CD4-positive, CD25-positive, alpha-beta regulatory T cell (primary cell): Measurements from ENCODE around the gene DCAF5. TPM values are rescaled to one million over a fixed set of nuclear protein-coding genes. Genes with fewer than 3 reads are reported as not detected.
"Not testable (repeated sequence)": the region's sequence is repeated elsewhere in the genome, so short reads cannot be mapped to it uniquely, and the experiment has no call there.

Source experiments
- ATAC-seq, 2 donors: fragments of 150-1000 bp; cut with Tn5 transposase; one replicate each; pipeline ENCODE4 v1.10.0; 2021; ENCODE audit warnings: low read depth in 2 of 2, moderate number of reproducible peaks in 2 of 2, moderate library complexity in 1 of 2
- DNase-seq, 3 donors: peaks; one replicate each; pipeline versions ENCODE4 v3.0.0 to v3.0.0-alpha.2; 2012 to 2022; ENCODE audit warnings: mixed read lengths in 1 of 3
- H3K27ac ChIP-seq: one replicate; pipeline ENCODE4 v1.7.0; 2013; ENCODE audit warnings: mild to moderate bottlenecking, low read length; ENCODE audit not compliant: insufficient read depth, poor library complexity, severe bottlenecking
- H3K27me3 ChIP-seq: one replicate; pipeline ENCODE4 v1.7.0; 2013; ENCODE audit warnings: low read length; ENCODE audit not compliant: control insufficient read depth, insufficient read depth
- H3K36me3 ChIP-seq: one replicate; pipeline ENCODE4 v1.7.0; 2013; ENCODE audit warnings: mild to moderate bottlenecking, low read length, moderate library complexity; ENCODE audit not compliant: control insufficient read depth, insufficient read depth
- H3K4me1 ChIP-seq: 2 replicates; pipeline ENCODE4 v1.7.0; 2013; ENCODE audit warnings: mild to moderate bottlenecking, low read length; ENCODE audit not compliant: insufficient read depth, control insufficient read depth, poor library complexity, severe bottlenecking
- H3K4me3 ChIP-seq: one replicate; pipeline ENCODE4 v1.7.0; 2013; ENCODE audit warnings: low read depth, mild to moderate bottlenecking, low read length, moderate library complexity
- H3K9me3 ChIP-seq, 2 experiments: 1 replicate in 1 of 2; 2 replicates in 1 of 2; pipeline ENCODE4 v1.7.0; 2013; ENCODE audit warnings: low read length in 2 of 2, mild to moderate bottlenecking in 1 of 2, moderate library complexity in 1 of 2; ENCODE audit not compliant: control insufficient read depth in 2 of 2
- H3K27ac Mint-ChIP-seq, 3 donors: one replicate each; pipeline ENCODE4 v1.8.0; 2020 to 2022; ENCODE audit warnings: mild to moderate bottlenecking in 3 of 3, mixed read lengths in 3 of 3, moderate library complexity in 2 of 3
- H3K27me3 Mint-ChIP-seq: one replicate; pipeline ENCODE4 v1.8.0; 2022; ENCODE audit warnings: mild to moderate bottlenecking, mixed read lengths
- H3K36me3 Mint-ChIP-seq: one replicate; pipeline ENCODE4 v1.8.0; 2020; ENCODE audit warnings: mixed read lengths
- H3K4me1 Mint-ChIP-seq, 4 donors: one replicate each; pipeline ENCODE4 v1.8.0; 2020 to 2022; ENCODE audit warnings: mixed read lengths in 4 of 4, mild to moderate bottlenecking in 1 of 4
- H3K4me3 Mint-ChIP-seq, 4 donors: one replicate each; pipeline ENCODE4 v1.8.0; 2020 to 2022; ENCODE audit warnings: mild to moderate bottlenecking in 4 of 4, mixed read lengths in 4 of 4, moderate library complexity in 3 of 4
- H3K9me3 Mint-ChIP-seq, 7 donors: one replicate each; pipeline ENCODE4 v1.8.0; 2020 to 2022; ENCODE audit warnings: mixed read lengths in 7 of 7, mild to moderate bottlenecking in 3 of 7, moderate library complexity in 2 of 7
- polyA plus RNA-seq, 4 donors: library from polyadenylated mRNA; unstranded; fragments of 300-500 nt; fragmentation: Illumina TruSeq; gene quantifications; one replicate each; pipeline ENCODE4 v1.2.3, GENCODE V29; 2021
- total RNA-seq: library from RNA; stranded (reverse); gene quantifications from one replicate; pipeline ENCODE4 v1.2.3, GENCODE V29; 2022

Gene DCAF5
- total and polyA plus RNA-seq, 5 donors from 2014 or later: 43.9 to 56.9 (median 53.5) TPM

GRCh38 chr14:69181491-69181890 lies 28.6 kb upstream of the DCAF5 start:
- H3K9me3 ChIP-seq: no peaks in the 10 kb centered on the region
- H3K4me3 Mint-ChIP-seq: no peak overlapping the region

GRCh38 chr14:69175130-69175529 lies 22.2 kb upstream of the DCAF5 start:
- no peaks in the 10 kb centered on the region for H3K36me3 Mint-ChIP-seq
- H3K27ac Mint-ChIP-seq: no peak overlapping the region
- Histone ChIP-seq H3K4me1 (no peaks in the 10 kb centered on the region), H3K27ac (no peak overlapping the region), H3K27me3 (peaks cover 4% of the 10 kb centered on the region), H3K36me3 (no peaks in the 10 kb centered on the region), H3K9me3 (no peaks in the 10 kb centered on the region), H3K4me3 (no peak overlapping the region)
- ATAC-seq (no peak), DNase-seq (no peak)
- H3K9me3 Mint-ChIP-seq: peaks cover 0 to 2% (median 0%) of the 10 kb centered on the region in 7 donors
- no peaks in the 10 kb centered on the region for H3K4me1 Mint-ChIP-seq
- H3K4me3 Mint-ChIP-seq: no peak overlapping the region
- H3K27me3 Mint-ChIP-seq: peaks cover 27% of the 10 kb centered on the region

More at GRCh38 chr14:69181491-69181890, 28.6 kb upstream of the DCAF5 start:
- H3K4me1 Mint-ChIP-seq: no peaks in the 10 kb centered on the region
- no peak overlapping the region for H3K4me3 ChIP-seq
- H3K27me3 ChIP-seq: no peaks in the 10 kb centered on the region
- peaks cover 0 to 1% (median 0%) of the 10 kb centered on the region in 7 donors for H3K9me3 Mint-ChIP-seq
- peaks cover 36% of the 10 kb centered on the region for H3K27me3 Mint-ChIP-seq
- DNase-seq (no peak), ATAC-seq (no peak)
- H3K36me3 ChIP-seq: no peaks in the 10 kb centered on the region
- H3K27ac Mint-ChIP-seq: no peak overlapping the region
- no peak overlapping the region for H3K27ac ChIP-seq
- no peaks in the 10 kb centered on the region for H3K4me1 ChIP-seq
- H3K36me3 Mint-ChIP-seq: no peaks in the 10 kb centered on the region

- Histone ChIP-seq H3K27me3 (peaks cover 4% of the 10 kb centered on the region), H3K27ac (no peak overlapping the region), H3K36me3 (no peaks in the 10 kb centered on the region), H3K9me3 (no peaks in the 10 kb centered on the region), H3K4me1 (no peaks in the 10 kb centered on the region), H3K4me3 (no peak overlapping the region)
- DNase-seq (no peak), ATAC-seq (no peak)
- no peaks in the 10 kb centered on the region for H3K36me3 Mint-ChIP-seq
- peaks cover 0 to 1% (median 0%) of the 10 kb centered on the region in 7 donors for H3K9me3 Mint-ChIP-seq
- no peak overlapping the region for H3K4me3 Mint-ChIP-seq
- no peak overlapping the region for H3K27ac Mint-ChIP-seq
- H3K27me3 Mint-ChIP-seq: peaks cover 15% of the 10 kb centered on the region
- H3K4me1 Mint-ChIP-seq: no peaks in the 10 kb centered on the region
Measured at GRCh38 chr14:69171569-69171968, 18.6 kb upstream of the DCAF5 start.

GRCh38 chr14:69170839-69171238 lies 17.9 kb upstream of the DCAF5 start:
- peaks cover 0 to 1% (median 0%) of the 10 kb centered on the region in 7 donors for H3K9me3 Mint-ChIP-seq

GRCh38 chr14:69165787-69166186 lies 12.9 kb upstream of the DCAF5 start:
- Mint-ChIP-seq H3K27me3 (peaks cover 34% of the 10 kb centered on the region), H3K9me3 (peaks cover 1 to 17% (median 12%) of the 10 kb centered on the region in 7 donors)
- not testable (repeated sequence) for H3K4me3 ChIP-seq, H3K4me1 Mint-ChIP-seq, DNase-seq, H3K27ac ChIP-seq, H3K4me3 Mint-ChIP-seq, H3K36me3 Mint-ChIP-seq, H3K36me3 ChIP-seq, H3K4me1 ChIP-seq, ATAC-seq, H3K27ac Mint-ChIP-seq
- Histone ChIP-seq H3K9me3 (peaks cover 11 to 12% of the 10 kb centered on the region in 2 experiments), H3K27me3 (peaks cover 16% of the 10 kb centered on the region)

More at GRCh38 chr14:69170839-69171238, 17.9 kb upstream of the DCAF5 start:
- Mint-ChIP-seq H3K4me3 (no peak overlapping the region), H3K36me3 (no peaks in the 10 kb centered on the region), H3K27me3 (peaks cover 15% of the 10 kb centered on the region), H3K27ac (no peak overlapping the region), H3K4me1 (no peaks in the 10 kb centered on the region)
- DNase-seq: no peak
- Histone ChIP-seq H3K36me3 (no peaks in the 10 kb centered on the region), H3K4me3 (no peak overlapping the region), H3K27ac (no peak overlapping the region), H3K4me1 (no peaks in the 10 kb centered on the region), H3K9me3 (no peaks in the 10 kb centered on the region), H3K27me3 (peaks cover 4% of the 10 kb centered on the region)
- no peak for ATAC-seq

GRCh38 chr14:69161590-69161989 lies 8.7 kb upstream of the DCAF5 start:
- Mint-ChIP-seq H3K4me3 (no peak overlapping the region), H3K27ac (no peak overlapping the region), H3K4me1 (no peaks in the 10 kb centered on the region), H3K27me3 (peaks cover 62% of the 10 kb centered on the region), H3K9me3 (peaks cover 1 to 17% (median 12%) of the 10 kb centered on the region in 7 donors), H3K36me3 (no peaks in the 10 kb centered on the region)
- Histone ChIP-seq H3K4me3 (no peak overlapping the region), H3K9me3 (peaks cover 11 to 12% of the 10 kb centered on the region in 2 experiments), H3K36me3 (no peaks in the 10 kb centered on the region), H3K27ac (no peak overlapping the region), H3K4me1 (no peaks in the 10 kb centered on the region), H3K27me3 (peaks cover 28% of the 10 kb centered on the region)
- DNase-seq (no peak), ATAC-seq (no peak)

- no peak for DNase-seq
- Histone ChIP-seq H3K4me3 (no peak overlapping the region), H3K27me3 (peaks cover 13% of the 10 kb centered on the region), H3K4me1 (peaks cover 12% of the 10 kb centered on the region), H3K27ac (no peak overlapping the region), H3K36me3 (no peaks in the 10 kb centered on the region), H3K9me3 (peaks cover 0 to 2% of the 10 kb centered on the region in 2 experiments)
- H3K27me3 Mint-ChIP-seq: peaks cover 38% of the 10 kb centered on the region
- H3K36me3 Mint-ChIP-seq: no peaks in the 10 kb centered on the region
- peaks cover 0 to under 1% (median 0%) of the 10 kb centered on the region in 7 donors for H3K9me3 Mint-ChIP-seq
- H3K4me3 Mint-ChIP-seq: peak overlapping the region in 2 of 4 donors; percentile 21 to 26
- H3K27ac Mint-ChIP-seq: no peak overlapping the region
- peaks cover 0 to 11% (median 3%) of the 10 kb centered on the region in 4 donors for H3K4me1 Mint-ChIP-seq
- ATAC-seq: no peak
Measured at GRCh38 chr14:69156224-69156623, 3.3 kb upstream of the DCAF5 start.

- Mint-ChIP-seq H3K27ac (no peak overlapping the region), H3K4me1 (peaks cover 6 to 25% (median 13%) of the 10 kb centered on the region in 4 donors), H3K4me3 (peak overlapping the region; percentile 4 to 94 (median 80)), H3K9me3 (no peaks in the 10 kb centered on the region), H3K36me3 (no peaks in the 10 kb centered on the region), H3K27me3 (peaks cover 25% of the 10 kb centered on the region)
- ATAC-seq (no peak), DNase-seq (peak in 1 of 3 donors; percentile 18)
- H3K4me1 ChIP-seq: peaks cover 27% of the 10 kb centered on the region
- H3K27me3 ChIP-seq: peaks cover 9% of the 10 kb centered on the region
- no peaks in the 10 kb centered on the region for H3K36me3 ChIP-seq
- H3K9me3 ChIP-seq: no peaks in the 10 kb centered on the region
- no peak overlapping the region for H3K4me3 ChIP-seq
- H3K27ac ChIP-seq: no peak overlapping the region
Measured at GRCh38 chr14:69154779-69155178, 1.9 kb upstream of the DCAF5 start.
